Coronary artery (tissue), 2 donors: ENCODE results near the gene SKAP2.
"Not testable (repeated sequence)": the region's sequence is repeated elsewhere in the genome, so short reads cannot be mapped to it uniquely, and the experiment has no call there.

Source experiments
- DNase-seq: peaks from one replicate; pipeline ENCODE4 v3.0.0-alpha.2; 2017; ENCODE audit warnings: low spot score
- H3K27ac ChIP-seq, 2 donors: fragments of 200-600 bp; sonication (generic); one replicate each; pipeline ENCODE4 v1.5.1; 2016 to 2019
- H3K4me3 ChIP-seq: fragments of 200-600 bp; sonication (generic); 2 replicates; pipeline ENCODE4 v1.5.1; 2016; ENCODE audit warnings: mild to moderate bottlenecking, moderate library complexity
- TF ChIP-seq, protein P1 (sequence below): fragments of 200-600 bp; sonication (generic); IDR thresholded peaks from one replicate; pipeline ENCODE4 v1.5.1; 2019; ENCODE audit warnings: antibody characterized with exemption

SKAP2 gene

DNA sequence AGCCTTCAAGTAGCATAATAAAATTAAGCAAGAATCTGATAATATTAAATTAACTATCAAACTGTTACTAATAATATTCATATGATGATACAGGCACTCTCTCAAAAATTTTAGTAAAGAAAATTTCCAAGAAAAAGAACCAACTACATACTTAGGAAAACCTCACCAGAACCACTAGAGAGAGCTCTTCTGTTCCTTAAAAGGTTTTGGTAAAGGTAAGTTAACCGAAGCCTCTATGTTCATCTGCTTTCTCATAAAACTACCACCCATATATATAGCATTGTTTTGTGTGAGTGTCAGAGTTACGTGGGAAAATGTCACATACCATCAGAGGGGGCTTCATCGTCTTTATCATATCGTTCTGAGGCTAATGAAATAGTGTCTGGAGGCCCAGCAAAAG is 20.7 kb downstream of the SKAP2 start:
- Histone ChIP-seq H3K27ac (no peak overlapping the region), H3K4me3 (no peak overlapping the region)
- TF ChIP-seq, protein P1, sequence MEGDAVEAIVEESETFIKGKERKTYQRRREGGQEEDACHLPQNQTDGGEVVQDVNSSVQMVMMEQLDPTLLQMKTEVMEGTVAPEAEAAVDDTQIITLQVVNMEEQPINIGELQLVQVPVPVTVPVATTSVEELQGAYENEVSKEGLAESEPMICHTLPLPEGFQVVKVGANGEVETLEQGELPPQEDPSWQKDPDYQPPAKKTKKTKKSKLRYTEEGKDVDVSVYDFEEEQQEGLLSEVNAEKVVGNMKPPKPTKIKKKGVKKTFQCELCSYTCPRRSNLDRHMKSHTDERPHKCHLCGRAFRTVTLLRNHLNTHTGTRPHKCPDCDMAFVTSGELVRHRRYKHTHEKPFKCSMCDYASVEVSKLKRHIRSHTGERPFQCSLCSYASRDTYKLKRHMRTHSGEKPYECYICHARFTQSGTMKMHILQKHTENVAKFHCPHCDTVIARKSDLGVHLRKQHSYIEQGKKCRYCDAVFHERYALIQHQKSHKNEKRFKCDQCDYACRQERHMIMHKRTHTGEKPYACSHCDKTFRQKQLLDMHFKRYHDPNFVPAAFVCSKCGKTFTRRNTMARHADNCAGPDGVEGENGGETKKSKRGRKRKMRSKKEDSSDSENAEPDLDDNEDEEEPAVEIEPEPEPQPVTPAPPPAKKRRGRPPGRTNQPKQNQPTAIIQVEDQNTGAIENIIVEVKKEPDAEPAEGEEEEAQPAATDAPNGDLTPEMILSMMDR: no peak
- DNase-seq: no peak

DNA sequence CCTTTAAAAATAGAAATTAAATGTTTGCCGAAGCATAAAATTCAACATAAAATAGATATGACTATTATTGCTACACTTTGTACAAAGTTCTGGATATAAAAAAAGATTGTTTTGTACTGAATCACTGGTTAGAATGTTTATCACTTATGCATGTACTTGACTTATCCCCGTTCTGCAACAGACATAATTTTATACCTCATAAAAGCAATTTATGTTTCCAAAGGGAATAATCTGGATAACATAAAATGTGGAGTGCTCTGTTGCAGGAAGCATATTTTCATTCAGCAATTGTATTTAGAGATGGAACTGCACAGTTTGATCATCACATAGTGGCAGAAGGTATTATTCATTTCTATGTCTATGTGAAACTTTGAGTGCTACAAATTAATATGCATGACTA is 21.5 kb downstream of the SKAP2 start:
- no peak overlapping the region for H3K27ac ChIP-seq
- H3K4me3 ChIP-seq: no peak overlapping the region
- TF ChIP-seq, protein P1: no peak
- no peak for DNase-seq

DNA sequence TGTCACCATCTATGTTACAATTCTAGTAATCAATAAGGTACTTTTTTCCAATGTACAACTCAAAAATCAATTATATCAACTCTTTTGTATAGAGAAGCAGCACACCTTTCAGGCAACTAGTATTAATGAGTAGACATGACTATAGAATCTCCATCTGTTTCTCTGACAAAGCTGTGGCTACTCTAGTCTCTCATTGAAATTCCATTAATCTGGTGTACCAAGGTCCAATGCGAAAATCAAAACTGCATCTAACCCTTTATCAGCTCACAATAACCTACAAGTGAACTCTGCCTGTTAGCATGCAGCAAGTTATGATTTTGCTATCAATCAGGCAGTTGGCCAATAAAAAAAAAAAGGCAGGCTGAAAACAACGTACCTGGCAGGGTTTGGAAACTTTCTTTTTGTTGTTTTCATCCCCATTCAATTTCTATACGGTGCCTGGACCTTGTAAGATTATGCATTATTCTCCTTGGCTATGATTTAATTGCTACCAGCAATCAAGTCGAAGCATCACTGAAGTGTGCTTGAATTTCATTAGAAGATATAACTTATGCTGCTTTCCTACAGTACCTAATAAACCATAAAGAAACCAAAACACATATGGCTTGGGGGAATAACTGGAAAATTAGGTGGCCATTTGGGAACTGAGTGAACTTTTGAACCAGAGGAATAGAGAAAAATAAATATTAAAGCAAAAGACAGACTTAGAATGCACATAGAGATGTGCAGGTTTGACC is 23.2 kb downstream of the SKAP2 start:
- Histone ChIP-seq H3K4me3 (no peak overlapping the region), H3K27ac (no peak overlapping the region)
- TF ChIP-seq, protein P1: no peak
- DNase-seq: no peak

DNA sequence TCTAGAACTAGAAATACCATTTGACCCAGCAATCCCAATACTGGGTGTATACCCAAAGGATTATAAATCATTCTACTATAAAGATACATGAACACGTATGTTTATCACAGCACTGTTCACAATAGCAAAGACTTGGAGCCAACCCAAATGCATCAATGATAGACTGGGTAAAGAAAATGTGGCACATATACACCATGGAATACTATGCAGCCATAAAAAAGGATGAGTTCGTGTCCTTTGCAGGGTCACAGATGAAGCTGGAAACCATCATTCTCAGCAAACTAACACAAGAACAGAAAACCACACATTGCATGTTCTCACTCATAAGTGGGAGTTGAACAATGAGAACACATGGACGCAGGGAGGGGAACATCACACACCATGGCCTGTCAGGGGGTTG is 27.6 kb downstream of the SKAP2 start:
- DNase-seq, H3K27ac ChIP-seq, H3K4me3 ChIP-seq: not testable (repeated sequence)

DNA sequence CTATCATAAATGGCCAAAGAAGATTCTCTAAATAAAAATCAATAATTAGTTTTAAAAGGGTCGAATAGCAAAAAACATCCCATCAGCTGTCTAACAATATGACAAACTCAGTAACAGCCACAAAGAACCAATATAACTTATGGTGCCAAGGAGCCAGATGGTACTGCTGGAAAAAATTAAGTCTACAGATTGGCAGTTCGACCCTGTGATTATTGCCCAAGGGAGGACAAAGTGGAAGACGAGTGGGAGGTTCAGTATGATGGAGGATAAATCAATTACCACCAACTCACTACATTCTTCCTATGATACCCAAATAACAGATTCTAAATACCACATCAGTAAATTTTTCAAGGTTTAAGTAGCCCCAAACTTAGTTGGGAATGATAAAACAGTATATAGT is 49.0 kb downstream of the SKAP2 start:
- no peak for DNase-seq
- TF ChIP-seq, protein P1: no peak
- no peak overlapping the region for H3K27ac ChIP-seq
- H3K4me3 ChIP-seq: no peak overlapping the region

DNA sequence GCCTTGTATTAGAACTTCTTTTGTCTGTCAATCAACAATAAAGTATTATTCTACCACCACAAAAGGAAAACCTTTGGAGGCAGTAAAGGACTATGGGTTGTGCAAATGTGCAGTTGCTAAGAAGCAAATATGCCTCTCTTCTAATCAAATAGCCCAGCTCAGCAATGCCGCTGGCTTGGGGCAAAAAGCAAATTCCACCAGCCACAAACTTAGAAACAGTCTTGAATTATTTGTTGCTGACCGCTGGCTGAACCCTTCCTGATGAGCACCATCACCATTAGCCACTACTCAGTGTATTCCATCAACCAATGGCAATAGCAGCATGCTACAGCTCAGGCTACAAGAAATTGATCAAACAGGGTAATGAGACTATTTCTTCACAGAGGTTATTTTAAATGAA is 51.0 kb downstream of the SKAP2 start:
- Histone ChIP-seq H3K27ac (no peak overlapping the region), H3K4me3 (no peak overlapping the region)
- DNase-seq: no peak
- TF ChIP-seq, protein P1: no peak

DNA sequence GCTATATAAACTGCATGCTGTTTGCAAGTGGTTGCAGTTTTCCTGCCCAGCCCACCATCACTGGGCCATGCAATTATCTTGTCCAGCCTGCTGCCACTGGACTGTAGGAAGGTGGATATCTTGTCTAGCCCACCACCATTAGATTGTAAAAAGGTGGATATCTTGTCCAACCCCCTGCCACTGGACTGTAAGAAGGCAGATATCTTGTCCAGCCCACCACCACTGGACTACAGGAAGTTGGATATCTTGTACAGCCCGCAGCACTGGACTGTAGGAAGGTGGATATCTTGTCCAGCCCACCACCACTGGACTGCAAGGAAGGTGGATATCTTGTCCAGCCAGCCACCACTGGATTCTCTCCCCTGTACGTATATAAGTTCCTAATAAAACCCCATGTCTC is 69.8 kb downstream of the SKAP2 start:
- Histone ChIP-seq H3K27ac (no peak overlapping the region), H3K4me3 (no peak overlapping the region)
- TF ChIP-seq, protein P1: no peak
- DNase-seq: no peak

DNA sequence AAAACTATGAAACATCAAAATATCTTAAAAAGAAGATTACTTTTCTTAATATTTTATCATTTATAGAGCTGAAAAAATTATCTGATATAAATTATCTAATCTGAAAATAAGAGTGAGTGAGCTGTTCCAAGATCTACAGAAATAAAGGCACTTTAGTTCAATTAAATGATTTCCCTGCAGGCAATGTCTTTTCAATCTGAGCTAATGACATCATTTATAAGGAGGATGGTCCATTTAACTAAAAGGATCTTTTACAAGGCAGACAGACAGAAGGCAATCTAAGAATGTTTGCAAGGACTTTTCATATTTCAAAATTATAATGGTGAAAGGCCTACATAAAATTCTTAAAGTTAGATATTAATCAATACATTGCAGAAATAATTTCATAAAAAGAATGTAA is 71.8 kb downstream of the SKAP2 start:
- TF ChIP-seq, protein P1: no peak
- no peak overlapping the region for H3K4me3 ChIP-seq
- DNase-seq: no peak
- H3K27ac ChIP-seq: no peak overlapping the region
